ENCODE data around the gene DGKQ. TPM values are rescaled to one million over a fixed set of nuclear protein-coding genes. Genes with fewer than 3 reads are reported as not detected.
A peak's percentile ranks its signal among the peaks of the same experiment; 100 is the strongest.

Gene DGKQ
- 4.5 and 6.0 TPM in 2 replicates for polyA plus RNA-seq (2011; rRNA removed)
- polyA minus RNA-seq (2011; rRNA and poly(A)+ RNA removed) = 3.0 and 3.5 TPM in 2 replicates

- peak; percentile 51 for DNase-seq (ENCODE audit: low read depth, low spot score)
- Histone ChIP-seq H3K4me3 (ENCODE audit: low read depth, low read length) (peak within 1 kb of the TSS; percentile 70), H3K9me3 (ENCODE audit: control insufficient read depth, insufficient read depth, low read length) (peaks cover 4% of the 10 kb centered on the region; the same call in 1 of the 2 replicates), H3K27me3 (ENCODE audit: control insufficient read depth, insufficient read depth, low read length) (no peaks in the 10 kb centered on the region), H3K27ac (ENCODE audit: low read depth, low read length) (no peak within 1 kb of the TSS)
- ChIA-PET CTCF (no interaction called here), POLR2A (interaction anchor here (1.6 kb wide), 1 partner anchor 41 kb away, joined by 3 read pairs; the partner anchor contains the start of genes GAK and TMEM175)
- TF ChIP-seq CTCF (IDR thresholded peaks at IDR 0.05; ENCODE audit: low read depth, low read length) = no peak
Measured at GRCh38 chr4:973431-974397, at the start of gene DGKQ. DGKQ (minus strand) TSS chr4:973569; CDS start chr4:973482, 87 bp downstream.

GRCh38 chr4:1022739-1023066 is 49.3 kb upstream of the DGKQ start:
- peaks cover 3% of the 10 kb centered on the region; the same call in 1 of the 2 replicates for H3K9me3 ChIP-seq (ENCODE audit: control insufficient read depth, insufficient read depth, low read length)
- H3K27ac ChIP-seq (ENCODE audit: low read depth, low read length) = no peak overlapping the region
- TF ChIP-seq CTCF (IDR thresholded peaks at IDR 0.05; ENCODE audit: low read depth, low read length) = no peak
- POLR2A ChIA-PET = interaction anchor here (0.6 kb wide), 1 partner anchor 11 kb away, joined by 3 read pairs; no protein-coding TSS in a partner anchor
- no peak for DNase-seq (ENCODE audit: low read depth, low spot score)
- no peaks in the 10 kb centered on the region for H3K27me3 ChIP-seq (ENCODE audit: control insufficient read depth, insufficient read depth, low read length)
- CTCF ChIA-PET = no interaction called here
- H3K4me3 ChIP-seq (ENCODE audit: low read depth, low read length) = no peak overlapping the region

- H3K4me3 ChIP-seq (ENCODE audit: low read depth, low read length) = no peak overlapping the region
- peaks cover 3% of the 10 kb centered on the region; the same call in 1 of the 2 replicates for H3K9me3 ChIP-seq (ENCODE audit: control insufficient read depth, insufficient read depth, low read length)
- ChIA-PET CTCF (no interaction called here), POLR2A (no interaction called here)
- H3K27ac ChIP-seq (ENCODE audit: low read depth, low read length) = no peak overlapping the region
- H3K27me3 ChIP-seq (ENCODE audit: control insufficient read depth, insufficient read depth, low read length) = no peaks in the 10 kb centered on the region
- no peak for TF ChIP-seq CTCF (IDR thresholded peaks at IDR 0.05; ENCODE audit: low read depth, low read length)
- DNase-seq (ENCODE audit: low read depth, low spot score) = no peak
Measured at GRCh38 chr4:1022051-1022738, 48.8 kb upstream of the DGKQ start.

- H3K27ac ChIP-seq (ENCODE audit: low read depth, low read length) = no peak overlapping the region
- ChIA-PET CTCF (no interaction called here), POLR2A (no interaction called here)
- no peak for DNase-seq (ENCODE audit: low read depth, low spot score)
- H3K27me3 ChIP-seq (ENCODE audit: control insufficient read depth, insufficient read depth, low read length) = no peaks in the 10 kb centered on the region
- TF ChIP-seq CTCF (IDR thresholded peaks at IDR 0.05; ENCODE audit: low read depth, low read length) = no peak
- H3K4me3 ChIP-seq (ENCODE audit: low read depth, low read length) = no peak overlapping the region
- H3K9me3 ChIP-seq (ENCODE audit: control insufficient read depth, insufficient read depth, low read length) = peaks cover 3% of the 10 kb centered on the region; the same call in 1 of the 2 replicates
Measured at GRCh38 chr4:1021386-1022050, 48.1 kb upstream of the DGKQ start.
